Small intestine (tissue), 16 donors: ENCODE results near the gene THNSL1. TPM values are rescaled to one million over a fixed set of nuclear protein-coding genes. Genes with fewer than 3 reads are reported as not detected.
"Not testable (repeated sequence)": the region's sequence is repeated elsewhere in the genome, so short reads cannot be mapped to it uniquely, and the experiment has no call there.

ENCODE experiments used
- DNase-seq, 2 donors: peaks; one replicate each; pipeline versions ENCODE4 v3.0.0 to v3.0.0-alpha.2; 2013
- FAIRE-seq: peaks from 2 replicates; lab custom pipeline; 2012; peaks lifted over from hg19 to GRCh38; lab: Jason Lieb, UNC
- H3K27ac ChIP-seq, 3 donors: one replicate each; pipeline ENCODE4 v1.5.1; 2013; ENCODE audit warnings: low read length in 2 of 3, mild to moderate bottlenecking in 2 of 3, control low read depth in 1 of 3, inconsistent platforms in 1 of 3, low read depth in 1 of 3, moderate library complexity in 1 of 3
- H3K27me3 ChIP-seq, 3 donors: one replicate each; pipeline ENCODE4 v1.6.1; 2013; ENCODE audit warnings: low read length in 3 of 3, inconsistent platforms in 1 of 3; ENCODE audit not compliant: control insufficient read depth in 3 of 3, insufficient read depth in 3 of 3
- H3K36me3 ChIP-seq, 3 donors: one replicate each; pipeline ENCODE4 v1.6.1; 2013; ENCODE audit warnings: low read length in 3 of 3, inconsistent platforms in 1 of 3, low read depth in 1 of 3, mild to moderate bottlenecking in 1 of 3, moderate library complexity in 1 of 3; ENCODE audit not compliant: control insufficient read depth in 3 of 3, insufficient read depth in 2 of 3
- H3K4me1 ChIP-seq, 3 donors: one replicate each; pipeline ENCODE4 v1.6.1; 2013; ENCODE audit warnings: low read length in 2 of 3, inconsistent platforms in 1 of 3, low read depth in 1 of 3, mild to moderate bottlenecking in 1 of 3, moderate library complexity in 1 of 3; ENCODE audit not compliant: control insufficient read depth in 3 of 3, insufficient read depth in 2 of 3
- H3K4me3 ChIP-seq, 3 donors: one replicate each; pipeline ENCODE4 v1.5.1; 2013; ENCODE audit warnings: low read length in 3 of 3, control low read depth in 1 of 3, inconsistent platforms in 1 of 3, low read depth in 1 of 3, mild to moderate bottlenecking in 1 of 3, moderate library complexity in 1 of 3
- H3K9me3 ChIP-seq, 2 donors: one replicate each; pipeline ENCODE4 v1.6.1; 2013; ENCODE audit warnings: low read depth in 1 of 2, low read length in 1 of 2; ENCODE audit not compliant: control insufficient read depth in 2 of 2, insufficient read depth in 1 of 2
- WGBS, 3 donors: extraction: QIAGEN DNeasy Blood & Tissue Kit; methylation state at CpG; one replicate each; pipeline ENCODE4 v1.1.7; 2013; 5-methylcytosine and 5-hydroxymethylcytosine counted together
- long read RNA-seq, 10 donors: transcript quantifications; one replicate each; lab custom pipeline, GENCODE V29; 2026
- polyA plus RNA-seq, 4 donors: library from polyadenylated mRNA; stranded (reverse) in 3 of 4; unstranded in 1 of 4; fragments of 200-250 nt in 3 of 4; fragments of 120-200 nt in 1 of 4; gene quantifications; one replicate each; pipeline versions ENCODE4 v1.2.1 to v1.2.3, GENCODE V29; 2013
- donor health status: healthy with polysubstance abuse.
- donor health status: control.
- donor health status: control.
- donor health status: Bipolar disorder and iron deficiency.
- donor health status: healthy.

THNSL1 gene
- polyA plus RNA-seq: 10 to 100 TPM in 1 of 4 donors, 1 to 10 TPM in 3; 1.4 to 10.1 (median 2.8) TPM
- long read RNA-seq, donor 1, partial matches to known transcripts: 0 of 5 reads
- long read RNA-seq, donor 1, other reads (novel, unspliced or antisense): 0 of 5 reads
- long read RNA-seq, donor 2: 0 reads
- long read RNA-seq, donor 3: 0 reads
- long read RNA-seq, donor 4: 0 reads
- long read RNA-seq, donor 5, partial matches to known transcripts: 0 of 2 reads
- long read RNA-seq, donor 5, other reads (novel, unspliced or antisense): 0 of 2 reads
- long read RNA-seq, donor 6, partial matches to known transcripts: 0 of 1 reads
- long read RNA-seq, donor 6, other reads (novel, unspliced or antisense): 0 of 1 reads
- long read RNA-seq, donor 7: 0 reads
- long read RNA-seq, donor 8: 0 reads
- long read RNA-seq, donor 9: 0 reads
- long read RNA-seq, donor 10, partial matches to known transcripts: 0 of 3 reads
- long read RNA-seq, donor 10, other reads (novel, unspliced or antisense): 0 of 3 reads

GRCh38 chr10:25016376-25017153 is at the start of gene THNSL1:
THNSL1 (plus strand) TSS chr10:25016612; CDS start chr10:25023224, 6,612 bp downstream.
- no peak for FAIRE-seq
- 0 to 1% (median 0%) methylated on average over 62 to 69 of the region's 69 CpGs for WGBS, 3 donors
- Histone ChIP-seq H3K9me3 (no peaks in the 10 kb centered on the region), H3K27ac (peak within 1 kb of the TSS; percentile 95 to 100 (median 97)), H3K4me3 (peak within 1 kb of the TSS; percentile 45 to 75 (median 48)), H3K27me3 (no peaks in the 10 kb centered on the region), H3K36me3 (no peaks in the 10 kb centered on the region), H3K4me1 (peaks cover 0 to 10% (median 2%) of the 10 kb centered on the region in 3 donors)
- peak; percentile 99 for DNase-seq

GRCh38 chr10:24966962-24967481 is 49.4 kb upstream of the THNSL1 start:
- no peak overlapping the region for H3K27ac ChIP-seq
- DNase-seq: no peak
- H3K4me3 ChIP-seq: no peak overlapping the region
- H3K4me1 ChIP-seq: peaks cover 0 to 9% (median 0%) of the 10 kb centered on the region in 3 donors
- no peaks in the 10 kb centered on the region for H3K27me3 ChIP-seq
- H3K9me3 ChIP-seq: no peaks in the 10 kb centered on the region
- no peaks in the 10 kb centered on the region for H3K36me3 ChIP-seq
- 81 to 89% (median 87%) methylated on average over 5 of the region's 5 CpGs for WGBS, 3 donors
- FAIRE-seq: no peak

- FAIRE-seq: no peak
- Histone ChIP-seq H3K4me3 (no peak overlapping the region), H3K36me3 (no peaks in the 10 kb centered on the region), H3K27me3 (no peaks in the 10 kb centered on the region), H3K9me3 (no peaks in the 10 kb centered on the region), H3K4me1 (peaks cover 0 to 3% (median 0%) of the 10 kb centered on the region in 3 donors), H3K27ac (no peak overlapping the region)
- DNase-seq: no peak
- WGBS, 3 donors: 95 to 96% (median 96%) methylated on average over 7 of the region's 7 CpGs
Observed at GRCh38 chr10:24968349-24968748, 48.1 kb upstream of the THNSL1 start.

- not testable (repeated sequence) for H3K27ac ChIP-seq, H3K4me1 ChIP-seq, FAIRE-seq, H3K27me3 ChIP-seq, H3K9me3 ChIP-seq, H3K4me3 ChIP-seq, H3K36me3 ChIP-seq, DNase-seq
- WGBS, 3 donors: 92 to 94% (median 94%) methylated on average over 11 of the region's 11 CpGs
Observed at GRCh38 chr10:24968951-24969350, 47.5 kb upstream of the THNSL1 start.

- WGBS, 3 donors: 52 to 83% (median 76%) methylated on average over 2 of the region's 2 CpGs
Observed at GRCh38 chr10:24969841-24970281, 46.6 kb upstream of the THNSL1 start.

GRCh38 chr10:24971374-24971773 is 45.0 kb upstream of the THNSL1 start:
- Histone ChIP-seq H3K9me3 (no peaks in the 10 kb centered on the region), H3K27ac (no peak overlapping the region), H3K4me3 (no peak overlapping the region), H3K27me3 (no peaks in the 10 kb centered on the region), H3K36me3 (no peaks in the 10 kb centered on the region), H3K4me1 (no peaks in the 10 kb centered on the region)
- FAIRE-seq: no peak
- DNase-seq: no peak

More at GRCh38 chr10:24969841-24970281, 46.6 kb upstream of the THNSL1 start:
- Histone ChIP-seq H3K27me3 (no peaks in the 10 kb centered on the region), H3K27ac (no peak overlapping the region), H3K4me3 (no peak overlapping the region), H3K36me3 (no peaks in the 10 kb centered on the region), H3K9me3 (no peaks in the 10 kb centered on the region), H3K4me1 (no peaks in the 10 kb centered on the region)
- FAIRE-seq (no peak), DNase-seq (no peak)

GRCh38 chr10:24973163-24973562 is 43.2 kb upstream of the THNSL1 start:
- FAIRE-seq: no peak
- Histone ChIP-seq H3K36me3 (no peaks in the 10 kb centered on the region), H3K9me3 (no peaks in the 10 kb centered on the region), H3K27me3 (no peaks in the 10 kb centered on the region), H3K4me3 (no peak overlapping the region), H3K27ac (no peak overlapping the region), H3K4me1 (no peaks in the 10 kb centered on the region)
- DNase-seq: no peak
- 81 to 88% (median 83%) methylated on average over 5 of the region's 5 CpGs for WGBS, 3 donors

GRCh38 chr10:24974976-24975375 is 41.4 kb upstream of the THNSL1 start:
- FAIRE-seq (no peak), DNase-seq (peak; percentile 4 to 73)
- WGBS, 3 donors: 7 to 36% (median 21%) methylated on average over 2 of the region's 2 CpGs
- H3K9me3 ChIP-seq: no peaks in the 10 kb centered on the region
- H3K4me3 ChIP-seq: no peak overlapping the region
- no peaks in the 10 kb centered on the region for H3K4me1 ChIP-seq
- peak overlapping the region in 1 of 3 donors; percentile 61 for H3K27ac ChIP-seq
- no peaks in the 10 kb centered on the region for H3K27me3 ChIP-seq
- H3K36me3 ChIP-seq: no peaks in the 10 kb centered on the region
